GM21529 (cell line): ENCODE measurements around the gene TEX44.
A peak's percentile ranks its signal among the peaks of the same experiment; 100 is the strongest.

ENCODE experiments used
- ATAC-seq: cut with Tn5 transposase; IDR thresholded peaks from one replicate; pipeline ENCODE4 v1.9.1; 2021; ENCODE audit not compliant: unreplicated experiment

TEX44 gene

GRCh38 chr2:231633241-231633976, 40.7 kb downstream of the TEX44 start:
- ATAC-seq: no peak

GRCh38 chr2:231634412-231634811, 41.7 kb downstream of the TEX44 start:
- ATAC-seq: no peak

GRCh38 chr2:231634951-231635875, 42.5 kb downstream of the TEX44 start:
- no peak for ATAC-seq

- ATAC-seq: no peak
These were observed 47.6 kb downstream of the TEX44 start for GRCh38 chr2:231640241-231640640.

- no peak for ATAC-seq
These were observed 48.0 kb downstream of the TEX44 start for GRCh38 chr2:231640641-231641111.

- peak; percentile 65 for ATAC-seq
These were observed 50.2 kb downstream of the TEX44 start for GRCh38 chr2:231642631-231643494.

- ATAC-seq: no peak
These were observed 50.8 kb downstream of the TEX44 start for GRCh38 chr2:231643495-231643888.
